Body of pancreas (tissue), 4 donors: Measurements from ENCODE around the gene MYOCOS. TPM values are rescaled to one million over a fixed set of nuclear protein-coding genes. Genes with fewer than 3 reads are reported as not detected.

Experiments used
- ATAC-seq: fragments of 150-250 bp; one replicate; pipeline ENCODE4 v1.9.1; 2016
- DNase-seq, 4 donors: peaks; one replicate each; pipeline ENCODE4 v3.0.0-alpha.2; 2019
- H3K27ac ChIP-seq, 4 donors: fragments of 200-600 bp; sonication (generic); 1 replicate in 3 of 4; 2 replicates in 1 of 4; pipeline versions ENCODE4 v1.5.1 to v1.6.1; 2016 to 2019; ENCODE audit warnings: mild to moderate bottlenecking in 1 of 4, mixed read lengths in 1 of 4, moderate library complexity in 1 of 4
- H3K27me3 ChIP-seq, 2 donors: fragments of 200-600 bp; sonication (generic); one replicate each; pipeline ENCODE4 v1.6.0; 2016; ENCODE audit warnings: mild to moderate bottlenecking in 1 of 2
- H3K36me3 ChIP-seq, 2 donors: fragments of 200-600 bp; sonication (generic); replicated peaks in 1 of 2; 2 replicates each; pipeline ENCODE4 v1.5.1; 2016; ENCODE audit warnings: low read depth in 2 of 2; ENCODE audit not compliant: insufficient read depth in 1 of 2
- H3K4me1 ChIP-seq: fragments of 200-600 bp; sonication (generic); one replicate; pipeline ENCODE4 v1.6.0; 2016
- H3K4me3 ChIP-seq, 2 donors: fragments of 200-600 bp; sonication (generic); 1 replicate in 1 of 2; 2 replicates in 1 of 2; pipeline ENCODE4 v1.5.1; 2016 to 2019
- H3K9me3 ChIP-seq, 3 donors: fragments of 200-600 bp; sonication (generic); 1 replicate in 2 of 3; 2 replicates in 1 of 3; pipeline ENCODE4 v1.5.1; 2016
- CTCF ChIP-seq, 7 experiments: fragments of 450-650 bp in 4 of 7; fragments of 200-600 bp in 3 of 7; sonication (generic) in 3 of 7; IDR thresholded peaks; one replicate each; pipeline ENCODE4 v1.5.1; 2016 to 2019; ENCODE audit warnings: antibody characterized with exemption in 7 of 7
- POLR2A ChIP-seq, 3 donors: fragments of 450-650 bp; IDR thresholded peaks; one replicate each; pipeline ENCODE4 v1.6.1; 2016; ENCODE audit warnings: antibody characterized with exemption in 3 of 3, mild to moderate bottlenecking in 2 of 3
- WGBS, 2 donors: methylation state at CpG; one replicate each; pipeline ENCODE4 v1.1.5; 2017; 5-methylcytosine and 5-hydroxymethylcytosine counted together
- intact Hi-C: fragments of 100-400 bp; cut with DNase I; formaldehyde crosslinking; loops from one replicate; pipeline ENCODE4 v1.15.1; 2023
- total RNA-seq, 2 donors: library from RNA; depleted of rRNA; stranded (reverse); fragments of >200 nt; gene quantifications; one replicate each; pipeline ENCODE4 v1.1.0, GENCODE V29; 2016

MYOCOS gene
- total RNA-seq, 2 donors from 2014 or later: not detected

- DNase-seq: no peak
- H3K9me3 ChIP-seq: no peaks in the 10 kb centered on the region
- no peak overlapping the region for H3K4me3 ChIP-seq
- intact Hi-C loops: no loop called here
- ATAC-seq: peak; percentile 38
- no peaks in the 10 kb centered on the region for H3K4me1 ChIP-seq
- no peaks in the 10 kb centered on the region for H3K27me3 ChIP-seq
- no peak overlapping the region for H3K27ac ChIP-seq
- TF ChIP-seq POLR2A (IDR thresholded peaks at IDR 0.05): no peak
- no peak for TF ChIP-seq CTCF (IDR thresholded peaks at IDR 0.05)
- no peaks in the 10 kb centered on the region for H3K36me3 ChIP-seq
- 67 to 69% methylated on average over 7 of the region's 7 CpGs for WGBS, 2 donors
Observed at GRCh38 chr1:171663036-171663853, 41.2 kb downstream of the MYOCOS start.

- DNase-seq (no peak), ATAC-seq (no peak)
- H3K27ac ChIP-seq: no peak overlapping the region
- H3K27me3 ChIP-seq: no peaks in the 10 kb centered on the region
- no peak overlapping the region for H3K4me3 ChIP-seq
- no peaks in the 10 kb centered on the region for H3K9me3 ChIP-seq
- no peaks in the 10 kb centered on the region for H3K36me3 ChIP-seq
- 45 to 47% methylated on average over 4 of the region's 4 CpGs for WGBS, 2 donors
- H3K4me1 ChIP-seq: no peaks in the 10 kb centered on the region
- no peak for TF ChIP-seq POLR2A (IDR thresholded peaks at IDR 0.05)
- no peak for TF ChIP-seq CTCF (IDR thresholded peaks at IDR 0.05)
- intact Hi-C loops: no loop called here
Observed at GRCh38 chr1:171663854-171664575, 42.0 kb downstream of the MYOCOS start.

- Histone ChIP-seq H3K4me1 (no peaks in the 10 kb centered on the region), H3K9me3 (no peaks in the 10 kb centered on the region), H3K36me3 (no peaks in the 10 kb centered on the region), H3K27me3 (no peaks in the 10 kb centered on the region), H3K4me3 (no peak overlapping the region), H3K27ac (no peak overlapping the region)
- ATAC-seq (no peak), DNase-seq (no peak)
- intact Hi-C loops: no loop called here
- TF ChIP-seq CTCF (IDR thresholded peaks at IDR 0.05): no peak
- no peak for TF ChIP-seq POLR2A (IDR thresholded peaks at IDR 0.05)
Observed at GRCh38 chr1:171664976-171665375, 42.9 kb downstream of the MYOCOS start.

GRCh38 chr1:171666114-171666769 is 44.2 kb downstream of the MYOCOS start:
- H3K27ac ChIP-seq: no peak overlapping the region
- intact Hi-C loops: no loop called here
- TF ChIP-seq POLR2A (IDR thresholded peaks at IDR 0.05) (no peak), CTCF (IDR thresholded peaks at IDR 0.05) (no peak)
- H3K27me3 ChIP-seq: no peaks in the 10 kb centered on the region
- no peak overlapping the region for H3K4me3 ChIP-seq
- H3K9me3 ChIP-seq: no peaks in the 10 kb centered on the region
- no peaks in the 10 kb centered on the region for H3K36me3 ChIP-seq
- 65 to 74% methylated on average over 4 of the region's 4 CpGs for WGBS, 2 donors
- DNase-seq (no peak), ATAC-seq (no peak)
- no peaks in the 10 kb centered on the region for H3K4me1 ChIP-seq
